Stimulated activated CD4-positive, alpha-beta T cell treated with anti-CD3 and anti-CD28 coated beads, Interleukin-12 subunit alpha, Interleukin-12 subunit beta, amount 100 ng/mL, for 24 hours (primary cell): ENCODE measurements around the gene ALDH3B1.

Source experiments
- DNase-seq, 2 experiments: peaks; one replicate each; pipeline ENCODE4 v3.0.0-alpha.2; 2020; ENCODE audit warnings: low read depth in 2 of 2

The ALDH3B1 gene

DNA sequence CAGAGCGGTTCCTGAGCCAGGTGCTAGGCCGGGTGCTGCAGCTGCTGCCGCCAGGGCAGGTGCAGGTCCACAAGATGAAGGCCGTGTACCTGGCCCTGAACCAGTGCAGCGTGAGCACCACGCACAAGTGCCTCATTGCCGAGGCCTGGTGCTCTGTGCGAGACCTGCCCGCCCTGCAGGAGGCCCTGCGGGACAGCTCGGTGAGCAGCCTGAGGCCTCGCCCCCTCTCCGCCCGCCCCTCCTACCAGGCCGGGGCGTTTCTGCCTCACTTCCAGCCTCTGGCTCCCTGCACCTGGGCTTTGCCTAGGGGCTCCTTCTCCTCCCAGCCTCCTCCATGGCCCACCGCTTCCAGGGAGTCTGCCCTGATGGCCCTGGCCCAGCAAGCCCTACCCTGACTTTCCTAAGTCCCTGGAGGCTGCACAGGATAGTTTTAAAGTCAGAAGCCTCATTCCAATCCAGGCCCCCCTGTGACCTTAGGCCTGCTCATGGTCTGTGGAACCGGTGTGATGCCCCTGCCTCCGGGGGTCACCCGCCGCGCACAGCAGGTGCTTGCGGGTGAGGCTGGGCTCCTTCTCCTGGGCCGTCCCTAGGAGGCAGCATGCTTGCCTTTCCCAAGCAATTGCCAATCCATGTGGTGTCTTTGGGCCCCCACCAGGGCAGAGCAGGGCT is 34.2 kb downstream of the ALDH3B1 start:
- DNase-seq: no peak

DNA sequence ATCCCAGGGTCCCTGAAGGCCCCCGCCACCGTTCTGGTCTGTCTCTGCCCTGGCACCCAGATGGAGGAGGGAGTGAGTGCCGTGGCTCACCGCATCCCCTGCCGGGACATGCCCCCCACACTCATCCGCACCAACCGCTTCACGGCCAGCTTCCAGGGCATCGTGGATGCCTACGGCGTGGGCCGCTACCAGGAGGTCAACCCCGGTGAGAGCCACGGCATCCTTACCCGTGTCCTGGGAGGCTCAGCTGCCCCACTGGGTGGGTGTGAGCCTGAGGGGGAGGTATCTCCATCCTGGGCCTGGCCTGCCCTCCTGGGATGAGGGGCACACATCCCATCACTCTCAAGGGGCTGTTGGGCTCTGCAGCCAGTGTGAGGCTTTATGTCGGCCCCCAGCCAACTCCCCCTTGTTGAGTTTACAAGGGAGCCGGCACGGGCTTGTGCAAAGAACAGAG is 34.8 kb downstream of the ALDH3B1 start:
- DNase-seq: no peak

DNA sequence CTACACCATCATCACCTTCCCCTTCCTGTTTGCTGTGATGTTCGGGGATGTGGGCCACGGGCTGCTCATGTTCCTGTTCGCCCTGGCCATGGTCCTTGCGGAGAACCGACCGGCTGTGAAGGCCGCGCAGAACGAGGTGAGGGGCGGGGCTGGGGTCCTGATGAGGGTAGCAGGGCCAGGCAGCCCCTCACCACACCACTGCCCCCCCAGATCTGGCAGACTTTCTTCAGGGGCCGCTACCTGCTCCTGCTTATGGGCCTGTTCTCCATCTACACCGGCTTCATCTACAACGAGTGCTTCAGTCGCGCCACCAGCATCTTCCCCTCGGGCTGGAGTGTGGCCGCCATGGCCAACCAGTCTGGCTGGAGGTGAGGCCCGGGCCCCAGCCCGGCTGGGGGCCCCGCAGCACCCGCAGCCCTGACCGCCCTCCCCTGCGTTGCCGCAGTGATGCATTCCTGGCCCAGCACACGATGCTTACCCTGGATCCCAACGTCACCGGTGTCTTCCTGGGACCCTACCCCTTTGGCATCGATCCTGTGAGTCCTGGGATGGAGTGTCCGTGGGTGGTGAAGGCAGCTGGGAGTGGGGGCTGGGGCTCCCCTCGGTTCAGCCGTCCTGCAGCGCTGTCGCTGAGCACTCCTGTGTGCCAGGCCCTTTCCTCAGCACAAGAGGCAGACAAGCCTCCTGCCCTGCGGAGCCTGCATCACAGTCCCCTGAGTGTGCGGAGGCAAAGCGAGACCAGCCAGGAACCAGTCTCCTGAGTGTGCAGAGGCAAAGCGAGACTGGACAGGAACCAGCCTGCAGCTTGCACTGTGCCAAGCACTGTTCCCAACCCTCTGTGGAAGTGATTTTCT is 37.5 kb downstream of the ALDH3B1 start:
- DNase-seq: no peak

DNA sequence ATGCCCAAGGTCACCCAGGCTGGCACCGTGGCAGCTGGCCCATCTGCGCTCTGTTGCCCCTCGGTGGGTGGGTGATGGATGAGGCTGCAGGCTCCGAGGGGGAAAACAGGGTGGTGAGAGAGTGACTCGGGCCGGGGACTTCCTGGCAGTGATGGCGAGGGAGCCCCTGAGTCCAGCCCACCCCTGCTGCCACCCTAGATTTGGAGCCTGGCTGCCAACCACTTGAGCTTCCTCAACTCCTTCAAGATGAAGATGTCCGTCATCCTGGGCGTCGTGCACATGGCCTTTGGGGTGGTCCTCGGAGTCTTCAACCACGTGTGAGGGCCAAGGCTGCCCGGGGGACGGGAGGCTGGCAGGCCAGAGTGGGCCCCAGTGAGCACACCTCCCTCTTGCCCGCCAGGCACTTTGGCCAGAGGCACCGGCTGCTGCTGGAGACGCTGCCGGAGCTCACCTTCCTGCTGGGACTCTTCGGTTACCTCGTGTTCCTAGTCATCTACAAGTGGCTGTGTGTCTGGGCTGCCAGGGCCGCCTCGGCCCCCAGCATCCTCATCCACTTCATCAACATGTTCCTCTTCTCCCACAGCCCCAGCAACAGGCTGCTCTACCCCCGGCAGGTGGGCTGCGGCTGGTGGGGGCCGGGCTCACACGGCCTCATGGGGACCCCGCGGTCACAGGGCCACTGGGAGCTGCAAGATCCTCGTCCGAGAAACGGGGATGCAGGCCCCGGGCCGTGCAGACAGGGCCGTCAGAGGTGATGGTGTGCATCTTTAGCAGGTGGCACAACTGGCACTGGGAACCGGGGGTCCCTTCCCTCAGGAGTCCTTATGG is 38.8 kb downstream of the ALDH3B1 start:
- DNase-seq: no peak

DNA sequence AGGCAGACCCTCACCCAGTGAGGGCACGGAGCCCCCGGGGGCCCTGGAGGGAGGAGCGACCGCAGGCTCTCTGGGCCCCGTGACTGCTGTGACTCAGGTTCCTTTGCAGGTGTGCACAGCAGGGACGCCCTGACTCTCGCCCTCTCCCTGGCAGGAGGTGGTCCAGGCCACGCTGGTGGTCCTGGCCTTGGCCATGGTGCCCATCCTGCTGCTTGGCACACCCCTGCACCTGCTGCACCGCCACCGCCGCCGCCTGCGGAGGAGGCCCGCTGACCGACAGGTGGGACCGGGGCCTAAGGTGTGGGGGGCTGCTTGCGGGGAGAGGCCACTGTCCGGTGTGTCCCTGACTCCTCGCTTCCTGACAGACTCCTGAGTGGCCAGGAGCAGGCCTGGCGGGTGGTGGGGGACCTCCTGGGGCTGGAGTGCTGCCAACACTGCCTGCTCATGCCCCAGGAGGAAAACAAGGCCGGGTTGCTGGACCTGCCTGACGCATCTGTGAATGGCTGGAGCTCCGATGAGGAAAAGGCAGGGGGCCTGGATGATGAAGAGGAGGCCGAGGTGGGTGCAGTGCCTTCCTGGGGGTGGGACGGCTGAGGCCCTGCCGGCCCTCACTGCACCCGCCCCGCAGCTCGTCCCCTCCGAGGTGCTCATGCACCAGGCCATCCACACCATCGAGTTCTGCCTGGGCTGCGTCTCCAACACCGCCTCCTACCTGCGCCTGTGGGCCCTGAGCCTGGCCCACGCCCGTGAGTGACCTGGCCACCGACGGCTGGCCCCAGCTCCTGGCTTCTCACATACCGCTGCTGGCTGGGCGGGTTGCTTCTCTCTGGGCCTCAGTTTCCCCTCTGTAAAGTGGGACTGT is 39.6 kb downstream of the ALDH3B1 start:
- no peak for DNase-seq

DNA sequence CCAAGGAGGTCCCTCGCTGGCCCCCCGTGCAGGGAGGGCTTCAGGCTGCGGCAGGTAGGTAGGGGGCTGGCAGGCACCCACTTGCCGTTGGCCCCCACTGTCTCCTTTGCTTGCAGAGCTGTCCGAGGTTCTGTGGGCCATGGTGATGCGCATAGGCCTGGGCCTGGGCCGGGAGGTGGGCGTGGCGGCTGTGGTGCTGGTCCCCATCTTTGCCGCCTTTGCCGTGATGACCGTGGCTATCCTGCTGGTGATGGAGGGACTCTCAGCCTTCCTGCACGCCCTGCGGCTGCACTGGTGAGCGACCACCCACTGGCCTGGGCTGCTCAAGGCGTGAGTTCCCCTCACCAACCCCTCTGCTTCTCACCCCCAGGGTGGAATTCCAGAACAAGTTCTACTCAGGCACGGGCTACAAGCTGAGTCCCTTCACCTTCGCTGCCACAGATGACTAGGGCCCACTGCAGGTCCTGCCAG is 40.3 kb downstream of the ALDH3B1 start:
- no peak for DNase-seq

DNA sequence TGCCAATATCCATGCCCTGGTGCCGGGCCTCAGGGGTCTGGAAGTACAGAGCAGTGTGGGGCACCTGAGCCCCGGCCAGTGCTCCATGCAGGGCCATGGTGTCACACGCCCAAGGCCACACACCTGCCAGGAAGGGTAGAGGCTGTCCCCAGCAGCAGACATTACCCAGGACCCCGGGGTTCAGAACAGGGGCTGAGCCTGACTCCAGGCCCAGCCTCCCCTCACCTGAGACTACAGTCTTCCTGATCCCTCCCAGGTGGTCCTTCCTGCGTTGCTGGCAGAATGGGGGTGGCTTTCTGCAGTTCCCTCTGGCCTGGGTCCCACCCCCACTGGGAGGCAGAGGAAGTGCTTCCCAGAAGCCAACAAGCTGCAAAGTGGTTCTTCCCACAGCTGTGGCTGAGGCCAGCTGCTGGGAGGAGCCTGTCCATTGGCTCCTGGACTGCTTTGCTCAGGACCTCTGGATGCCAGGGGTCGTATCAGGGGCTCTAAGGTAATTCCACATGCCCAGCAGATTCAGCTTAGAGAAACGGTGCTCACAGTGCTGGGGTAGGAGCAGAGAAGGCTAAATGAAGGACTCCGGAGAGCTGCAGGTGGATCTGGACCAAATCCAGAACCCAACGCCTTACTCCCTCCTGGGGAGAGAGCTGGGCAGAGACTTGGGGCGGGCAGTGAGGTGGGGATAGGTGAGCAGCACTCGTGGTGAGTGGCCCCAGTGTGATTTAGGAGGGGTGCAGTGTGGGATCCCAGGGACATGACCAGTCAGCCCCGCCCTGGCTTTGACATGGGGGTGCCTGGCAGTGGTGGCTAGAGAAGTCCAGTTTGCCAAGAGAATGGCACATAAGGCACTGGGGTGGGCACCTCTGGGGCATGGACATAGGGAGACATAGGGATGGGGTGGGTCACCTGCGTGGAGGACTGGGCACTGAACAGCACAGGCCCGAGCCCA is 41.3 kb downstream of the ALDH3B1 start:
- DNase-seq: no peak

DNA sequence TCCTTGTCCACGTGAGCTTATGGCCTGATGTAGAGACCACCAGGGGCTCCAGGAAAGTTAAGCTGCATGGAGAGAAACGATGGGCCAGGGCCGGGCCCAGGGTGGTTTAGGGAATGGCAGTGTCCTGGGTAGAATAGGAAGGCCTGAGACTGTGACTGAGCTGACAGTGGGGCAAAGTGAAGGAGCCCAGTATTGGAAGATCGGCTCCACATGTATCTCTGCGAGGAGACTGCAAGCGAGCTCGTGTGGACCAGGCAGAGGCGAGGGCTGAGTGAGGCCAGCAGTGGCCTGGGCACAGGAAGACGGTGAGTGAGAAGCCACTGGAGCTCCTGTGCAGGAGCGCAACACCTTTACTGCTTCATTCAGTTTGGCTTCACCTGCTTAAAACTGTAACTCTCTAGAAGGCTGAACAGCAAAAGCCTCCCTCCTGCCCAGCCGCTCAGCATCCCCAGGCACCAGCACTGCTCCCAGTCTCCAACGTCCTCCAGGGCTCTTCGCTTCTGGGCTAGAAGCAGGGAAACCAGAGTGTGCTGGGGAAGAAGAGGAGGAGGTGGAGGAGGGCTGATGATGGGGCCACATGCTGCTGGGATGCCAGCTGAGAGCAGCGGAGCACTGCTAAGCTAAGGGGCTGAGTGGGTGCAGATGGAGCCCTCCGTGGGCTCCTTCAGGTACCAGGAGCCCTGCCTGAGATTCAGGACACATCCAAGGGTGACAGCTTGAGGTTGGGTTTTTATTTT is 42.2 kb downstream of the ALDH3B1 start:
- no peak for DNase-seq

DNA sequence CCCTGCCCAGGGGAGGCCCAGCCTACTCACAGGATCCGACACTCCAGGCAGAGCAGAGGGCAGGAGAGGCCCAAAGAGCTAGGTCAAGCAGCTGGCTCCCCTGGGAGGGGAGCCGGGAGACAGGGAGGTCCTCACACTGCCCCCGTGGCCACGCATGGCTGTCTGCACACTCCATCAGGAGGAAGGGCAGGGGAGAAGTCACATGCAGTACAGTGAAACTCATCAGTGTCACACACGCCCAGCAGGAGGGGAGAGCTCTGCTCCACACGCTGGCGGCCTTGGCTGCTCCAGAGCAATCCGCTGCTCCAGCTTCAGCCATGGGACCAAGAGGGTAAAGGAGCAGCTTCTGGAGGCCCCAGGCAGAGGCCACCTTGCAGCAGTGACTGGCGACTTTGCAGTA is 43.0 kb downstream of the ALDH3B1 start:
- DNase-seq: no peak

DNA sequence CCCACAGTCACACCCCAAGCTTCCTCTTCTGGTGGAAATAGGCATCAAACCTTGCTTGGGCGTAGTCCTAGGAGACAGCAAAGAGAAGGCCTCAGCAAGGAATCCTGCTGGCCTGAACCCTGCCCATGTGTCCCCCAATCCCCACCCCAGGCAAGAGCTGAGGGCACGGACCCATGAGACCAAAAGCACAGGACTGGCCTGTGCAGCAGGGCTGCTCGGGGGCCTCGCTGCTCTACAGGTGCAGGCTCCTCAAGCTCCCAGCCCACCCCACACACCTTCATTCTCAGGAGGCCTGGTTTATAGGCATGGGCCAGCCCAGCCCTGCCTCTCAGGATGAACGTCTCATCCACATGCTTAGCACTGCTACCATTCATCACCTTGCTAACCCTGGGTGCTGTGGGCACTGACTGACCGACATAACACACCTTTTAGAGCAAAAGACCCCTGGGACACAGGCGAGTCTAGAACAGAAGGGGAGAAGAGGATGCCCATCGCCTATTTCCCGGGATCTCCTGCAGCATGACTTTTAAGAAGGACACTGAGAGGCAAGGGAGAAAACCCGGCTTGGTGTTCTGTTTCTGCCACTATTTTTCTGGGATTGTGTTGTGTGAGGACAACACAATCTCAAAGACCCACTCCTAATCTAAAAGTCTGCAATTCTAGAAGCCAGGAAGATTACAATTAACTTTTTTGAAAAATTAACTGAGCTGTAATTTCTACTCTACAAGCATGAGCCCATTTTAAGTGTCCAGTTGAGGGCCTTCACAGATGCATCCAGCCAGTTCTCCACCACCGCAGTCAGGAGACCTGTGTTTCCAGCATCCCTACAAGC is 44.1 kb downstream of the ALDH3B1 start:
- DNase-seq: no peak

DNA sequence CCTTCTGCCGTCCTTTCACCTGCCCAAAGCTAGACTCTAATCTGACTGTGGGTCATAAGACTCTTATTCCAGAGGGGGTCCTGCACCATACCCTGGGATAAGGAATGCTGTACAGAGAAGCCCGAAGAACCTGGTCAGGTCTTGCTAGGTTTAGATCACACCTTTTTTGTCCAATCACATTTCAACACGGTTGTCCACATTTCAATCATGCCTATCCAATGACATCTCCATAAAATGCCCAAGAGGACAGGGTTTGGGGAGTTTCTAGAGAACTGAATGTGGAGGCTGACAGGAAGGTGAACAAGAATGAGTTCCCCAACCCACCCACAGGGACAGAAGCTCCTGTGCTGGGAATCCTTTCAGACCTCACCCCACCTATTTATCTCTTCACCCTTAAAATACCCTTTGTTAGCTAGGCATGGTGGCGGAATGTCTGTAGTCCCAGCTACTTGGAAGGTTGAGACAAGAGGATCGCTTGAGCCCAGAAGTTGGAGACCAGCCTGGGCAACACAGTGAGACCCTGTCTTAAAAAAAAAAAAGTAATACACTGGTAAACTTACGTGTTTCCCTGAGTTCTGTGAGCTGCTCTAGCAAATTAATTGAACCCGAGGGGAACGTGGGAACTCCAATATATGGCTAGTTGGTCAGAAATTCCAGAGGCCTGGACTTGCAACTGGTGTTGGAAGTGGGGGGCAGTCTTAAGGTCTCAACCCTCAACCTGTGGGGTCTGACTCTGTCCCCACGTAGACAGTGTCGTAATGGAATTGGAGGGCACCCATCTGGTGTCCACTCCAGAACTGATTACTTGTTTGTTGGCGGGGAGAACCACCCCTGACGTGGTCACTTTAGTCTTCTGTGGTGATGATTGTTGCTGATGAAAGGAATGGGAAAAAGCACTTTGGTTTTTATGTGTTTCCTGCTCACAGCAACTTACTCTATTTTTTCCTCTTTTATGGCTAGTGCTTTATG is 46.5 kb downstream of the ALDH3B1 start:
- no peak for DNase-seq

DNA sequence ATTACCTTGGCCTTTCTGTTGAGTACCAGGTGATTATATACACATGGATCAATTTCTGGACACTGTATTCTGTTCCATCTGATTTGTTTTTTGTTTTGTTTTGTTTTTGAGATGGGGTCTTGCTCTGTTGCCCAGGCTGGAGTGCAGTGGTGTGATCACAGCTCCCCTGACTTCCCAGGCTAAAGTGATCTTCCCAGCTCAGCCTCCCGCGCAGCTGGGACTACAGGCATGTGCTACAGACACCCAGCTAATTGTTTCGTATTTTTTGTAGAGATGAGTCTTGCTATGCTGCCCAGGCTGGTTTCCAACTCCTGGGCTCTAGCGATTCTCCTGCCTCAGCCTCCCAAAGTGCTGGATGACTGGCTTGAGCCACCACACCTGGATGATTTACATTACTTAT is 47.7 kb downstream of the ALDH3B1 start:
- DNase-seq: no peak

DNA sequence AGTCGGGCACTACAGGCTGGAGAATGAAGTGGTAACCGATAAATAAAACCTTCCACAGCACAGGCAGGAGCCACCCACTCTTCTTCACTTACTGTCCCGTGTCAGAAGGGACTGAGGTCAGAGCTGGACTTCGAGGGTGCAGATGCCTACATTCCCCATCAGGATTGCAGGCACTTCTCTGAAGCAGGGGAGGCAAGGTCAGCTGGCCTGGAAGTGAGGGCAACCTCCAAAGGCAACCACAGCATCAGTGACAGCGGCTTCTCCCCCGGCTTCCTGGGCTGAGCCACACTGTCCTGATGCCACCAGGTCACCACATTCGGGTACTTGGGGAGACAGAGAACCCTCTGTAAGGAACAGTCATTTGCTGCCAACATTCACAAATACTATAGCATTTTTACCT is 51.4 kb downstream of the ALDH3B1 start:
- DNase-seq: no peak

DNA sequence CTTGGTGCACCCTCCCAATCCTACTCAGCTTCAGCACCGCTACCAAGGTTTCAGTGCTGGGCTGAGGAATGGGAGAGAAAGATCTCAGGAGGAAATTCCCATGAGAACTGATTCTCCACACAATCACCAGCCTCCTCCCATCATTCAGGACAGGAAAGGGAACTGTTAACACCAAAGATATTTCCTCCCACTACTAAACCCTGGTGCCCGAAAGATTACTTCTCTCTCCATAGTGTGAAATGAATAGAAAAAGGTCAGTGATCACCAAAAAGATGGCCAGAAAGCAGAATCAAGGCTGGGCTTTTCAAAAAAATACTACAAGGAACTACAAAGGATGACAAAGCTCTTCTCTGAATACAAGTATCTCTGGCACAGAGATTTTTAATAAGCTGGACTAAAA is 54.8 kb downstream of the ALDH3B1 start:
- DNase-seq: no peak

DNA sequence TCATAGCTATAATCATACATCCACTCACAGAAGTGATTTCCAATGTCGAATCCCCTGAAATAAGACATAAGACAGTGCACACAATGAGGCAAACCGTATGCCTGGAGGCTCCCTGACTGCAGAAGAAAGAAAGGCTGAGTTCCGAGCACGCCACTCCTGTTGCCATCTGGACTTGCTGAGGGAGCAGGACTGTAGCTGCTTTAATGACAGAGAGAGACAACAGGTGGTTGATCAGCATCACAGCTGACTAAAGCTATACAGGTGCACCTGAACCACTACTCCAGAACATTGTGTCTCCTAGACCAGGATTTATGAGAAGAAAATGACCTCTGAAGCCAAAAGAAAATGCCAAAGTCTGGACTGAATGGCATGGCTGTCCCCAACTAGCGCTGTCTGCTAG is 55.7 kb downstream of the ALDH3B1 start:
- DNase-seq: no peak

DNA sequence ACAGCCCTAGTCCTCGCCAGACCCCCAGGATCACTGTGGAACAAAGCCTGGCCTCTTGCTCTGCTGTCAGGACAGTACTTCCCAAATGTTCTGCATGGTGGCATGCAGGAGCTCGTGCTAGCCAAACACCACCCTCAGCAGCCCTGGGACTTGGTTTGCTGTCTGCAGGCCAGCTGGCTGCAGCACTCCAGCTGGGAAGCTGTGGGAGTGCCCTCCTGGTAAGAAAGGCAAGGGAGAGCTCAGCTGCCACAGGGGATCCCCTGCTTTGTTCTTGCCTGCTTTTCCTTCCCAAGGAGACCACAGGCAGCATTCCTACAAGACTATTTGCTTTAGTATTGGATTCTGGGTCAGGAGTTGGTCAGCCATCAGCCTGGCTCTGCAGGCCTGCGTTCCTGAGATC is 56.6 kb downstream of the ALDH3B1 start:
- DNase-seq: no peak

DNA sequence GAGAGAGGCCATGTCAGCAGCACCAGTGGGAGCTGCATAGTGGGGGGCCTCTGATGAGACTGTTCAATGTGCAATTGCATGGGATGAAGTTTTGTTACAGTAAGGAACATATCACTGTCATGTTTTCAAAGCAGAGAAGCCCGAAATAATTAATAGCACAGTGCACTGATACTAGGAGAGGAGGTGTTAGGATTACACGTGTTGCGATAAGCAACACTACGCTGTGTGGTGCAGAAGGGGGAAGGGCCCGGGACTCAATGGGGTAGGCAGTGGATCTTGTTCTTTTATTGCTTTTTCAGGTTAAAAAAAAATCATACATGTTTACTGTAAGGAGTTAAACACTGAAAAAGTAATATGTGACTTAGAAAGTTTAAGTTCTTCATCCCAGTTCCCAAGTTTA is 57.9 kb downstream of the ALDH3B1 start:
- DNase-seq: no peak
